ENCODE results near the gene BTNL3. TPM values are rescaled to one million over a fixed set of nuclear protein-coding genes. Genes with fewer than 3 reads are reported as not detected.

Gene BTNL3
- total RNA-seq, 1 donor from 2014 or later = not detected

DNA sequence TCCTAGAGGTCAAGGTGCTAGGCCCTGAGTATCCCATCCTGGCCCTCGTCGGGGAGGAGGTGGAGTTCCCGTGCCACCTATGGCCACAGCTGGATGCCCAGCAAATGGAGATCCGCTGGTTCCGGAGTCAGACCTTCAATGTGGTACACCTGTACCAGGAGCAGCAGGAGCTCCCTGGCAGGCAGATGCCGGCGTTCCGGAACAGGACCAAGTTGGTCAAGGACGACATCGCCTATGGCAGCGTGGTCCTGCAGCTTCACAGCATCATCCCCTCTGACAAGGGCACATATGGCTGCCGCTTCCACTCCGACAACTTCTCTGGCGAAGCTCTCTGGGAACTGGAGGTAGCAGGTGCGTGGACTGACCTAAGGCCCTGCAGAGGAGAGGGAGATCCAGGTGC is 59.3 kb downstream of the BTNL3 start:
- DNase-seq = no peak

DNA sequence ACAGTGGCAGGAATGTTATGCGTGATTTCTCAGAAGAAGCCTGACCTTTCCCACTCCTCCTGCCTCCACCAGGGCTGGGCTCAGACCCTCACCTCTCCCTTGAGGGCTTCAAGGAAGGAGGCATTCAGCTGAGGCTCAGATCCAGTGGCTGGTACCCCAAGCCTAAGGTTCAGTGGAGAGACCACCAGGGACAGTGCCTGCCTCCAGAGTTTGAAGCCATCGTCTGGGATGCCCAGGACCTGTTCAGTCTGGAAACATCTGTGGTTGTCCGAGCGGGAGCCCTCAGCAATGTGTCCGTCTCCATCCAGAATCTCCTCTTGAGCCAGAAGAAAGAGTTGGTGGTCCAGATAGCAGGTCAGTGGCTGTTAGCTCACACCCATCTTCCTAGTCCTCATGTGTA is 61.4 kb downstream of the BTNL3 start:
- no peak for DNase-seq

DNA sequence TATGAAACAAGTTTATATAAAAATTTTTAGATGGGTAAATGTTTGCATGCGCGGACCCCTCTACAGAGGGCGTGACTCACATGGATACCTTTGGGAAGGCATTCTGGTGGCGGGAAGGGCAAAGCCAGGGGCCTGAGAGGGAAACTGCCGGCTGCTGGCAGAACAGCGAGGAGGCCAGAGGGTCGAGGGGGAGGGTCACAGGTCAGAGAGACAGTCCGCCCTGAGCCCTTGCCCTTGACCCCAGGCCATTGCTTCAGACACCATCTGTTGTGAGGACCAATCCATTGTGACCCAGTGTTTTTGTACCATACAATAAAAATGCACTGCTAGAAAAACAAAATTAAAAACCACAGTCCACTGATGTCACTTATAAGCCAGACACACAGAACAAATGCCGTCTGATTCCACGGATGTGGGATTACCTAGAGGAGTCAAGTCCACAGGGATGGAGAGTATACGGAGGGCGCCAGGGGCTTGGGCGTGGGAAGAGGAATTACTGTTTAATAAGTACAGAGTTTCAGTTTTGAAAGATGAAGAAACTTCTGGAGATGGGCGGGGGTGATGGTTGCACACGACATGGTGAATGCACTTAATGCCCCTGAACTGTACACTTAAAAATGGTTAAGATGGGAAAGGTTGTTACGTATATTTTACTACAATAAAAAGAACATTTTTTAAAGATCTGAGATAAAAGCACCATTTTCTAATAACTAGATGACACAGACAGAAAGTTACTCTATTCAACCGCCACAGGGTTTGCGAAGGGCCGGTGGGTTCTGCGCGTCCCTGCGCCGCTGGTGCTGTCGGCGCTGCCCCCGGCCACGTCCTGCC is 63.4 kb downstream of the BTNL3 start:
- no peak for DNase-seq

DNA sequence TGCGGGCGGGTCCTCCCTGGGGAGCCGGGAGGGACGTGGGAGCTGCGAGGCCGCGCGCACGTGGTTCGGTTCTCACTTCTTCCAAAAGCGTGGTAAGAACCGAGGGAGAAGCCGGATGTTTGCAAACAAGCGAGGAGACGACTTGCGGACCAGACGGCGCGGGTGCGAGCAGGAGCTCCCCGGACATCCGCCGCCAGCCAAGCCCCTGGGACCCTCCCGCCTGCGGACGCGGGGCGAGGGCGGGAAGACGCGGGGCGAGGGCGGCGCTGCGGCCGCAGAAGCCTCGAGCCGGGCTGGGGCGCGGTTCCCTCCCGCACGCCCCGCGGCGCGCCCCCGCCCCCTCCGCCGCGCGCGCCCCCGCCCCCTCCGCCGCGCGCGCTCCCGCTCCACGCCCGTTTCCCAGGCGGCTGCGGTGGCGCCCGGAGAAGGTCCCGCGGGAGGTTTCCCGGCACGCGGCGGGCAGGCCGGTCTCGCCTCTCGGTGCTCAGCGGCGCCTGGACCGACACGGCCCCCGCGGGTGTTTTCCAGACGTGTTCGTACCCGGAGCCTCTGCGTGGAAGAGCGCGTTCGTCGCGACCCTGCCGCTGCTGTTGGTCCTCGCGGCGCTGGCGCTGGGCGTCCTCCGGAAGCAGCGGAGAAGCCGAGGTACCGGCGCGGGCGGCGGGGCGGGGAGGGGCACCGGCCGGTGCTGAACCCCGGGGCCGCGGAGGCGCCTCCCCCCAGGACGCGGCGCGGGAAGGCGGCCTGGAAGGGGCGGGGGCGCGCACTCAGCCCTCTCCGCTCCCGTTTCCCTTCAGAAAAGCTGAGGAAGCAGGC is 64.2 kb downstream of the BTNL3 start:
- no peak for DNase-seq

DNA sequence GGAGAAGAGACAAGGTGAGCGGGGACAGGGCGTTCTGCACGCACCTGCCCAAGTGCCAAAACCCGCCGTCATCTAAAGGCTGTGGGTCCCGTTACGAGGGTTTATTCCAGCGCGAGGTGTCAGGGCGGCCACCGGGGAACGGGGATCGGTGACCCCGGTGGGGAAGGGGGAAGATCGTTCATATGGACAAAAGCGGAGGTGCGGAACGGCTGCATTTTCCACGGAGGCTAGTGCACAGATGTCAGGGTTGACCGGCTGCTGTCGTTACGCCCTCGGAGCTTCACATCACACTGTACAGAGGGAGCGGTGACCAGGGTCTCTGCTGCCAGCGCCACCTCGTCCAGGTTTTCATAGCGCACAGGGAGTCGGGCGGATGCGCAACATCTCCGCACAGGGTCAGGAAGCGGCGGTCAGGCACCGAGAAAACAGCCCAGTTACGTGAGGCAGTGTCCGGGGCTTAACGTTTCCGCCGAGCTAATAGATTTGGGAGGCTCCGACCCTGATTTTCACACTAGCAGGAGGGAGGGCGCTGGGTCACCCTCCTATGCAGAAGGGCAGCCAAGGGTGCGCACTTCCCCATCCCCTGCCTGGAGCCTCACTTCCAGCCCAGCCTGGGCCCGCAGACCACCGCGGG is 65.0 kb downstream of the BTNL3 start:
- no peak for DNase-seq

DNA sequence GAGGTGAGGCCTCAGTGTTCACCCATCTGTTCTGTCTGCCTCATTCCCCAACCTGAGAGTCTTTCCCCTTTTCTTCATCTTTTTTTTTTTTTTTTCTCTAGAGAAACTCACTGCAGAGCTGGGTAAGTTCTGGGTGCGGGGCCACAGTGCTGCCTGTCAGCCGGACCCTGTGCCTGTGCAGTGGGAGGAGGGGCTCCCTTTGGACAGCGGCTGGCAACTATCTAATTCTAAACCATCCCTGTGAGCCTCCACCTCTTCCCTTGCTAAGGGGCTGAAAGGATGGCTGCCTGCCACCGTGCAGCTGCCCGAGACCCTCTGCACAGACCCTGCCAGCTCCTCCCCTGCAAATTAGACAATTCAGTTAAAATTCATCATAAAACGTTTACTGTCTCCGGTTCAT is 65.5 kb downstream of the BTNL3 start:
- DNase-seq = no peak

DNA sequence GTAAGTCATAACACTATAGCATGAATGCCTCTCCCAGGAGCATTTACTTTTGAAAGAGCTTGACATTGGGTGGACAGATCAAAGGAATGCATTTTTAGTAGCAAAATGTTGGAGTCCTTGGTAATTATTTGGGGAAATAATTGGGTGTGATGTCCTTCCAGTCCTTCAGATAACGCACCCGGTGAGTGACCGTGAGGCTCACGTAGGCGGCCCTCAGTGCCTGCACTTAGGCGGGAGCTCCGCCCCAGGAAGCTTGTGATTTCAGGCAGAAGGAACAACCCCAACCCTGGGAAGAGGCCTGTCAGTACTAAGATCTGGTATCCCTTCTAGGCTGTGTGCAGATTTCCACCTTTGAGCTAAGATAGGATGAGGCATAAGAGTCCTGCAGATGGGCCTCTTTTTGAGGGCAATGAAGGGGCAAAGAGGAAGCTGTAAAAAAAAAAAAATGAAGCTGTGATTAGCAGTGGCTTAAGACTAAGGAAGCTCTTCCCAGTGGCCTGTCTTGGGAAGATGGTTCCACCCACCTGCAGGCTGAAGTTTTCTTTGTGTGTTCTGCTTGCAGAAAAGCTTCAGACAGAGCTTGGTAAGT is 66.3 kb downstream of the BTNL3 start:
- DNase-seq = no peak

Small RNA genes lying within 50 kb of the gene (small RNA-seq; reads per million reads assigned to genes)
- gene MIR8089 (ENCODE audit: low replicate concordance) (not detected), gene RNU6-1036P (ENCODE audit: low replicate concordance) (not detected), gene RPS29P12 (ENCODE audit: low replicate concordance) (not detected)

Other genes with a start within 250 kb of the BTNL3 start
- gene OR2Y1, start 248.8 kb upstream of the BTNL3 start, total RNA-seq = not detected
- gene MGAT1, start 186.0 kb upstream of the BTNL3 start, total RNA-seq = 54.4 TPM
- gene ZFP62, start 127.6 kb upstream of the BTNL3 start, total RNA-seq = 28.4 TPM
- gene BTNL8, start 89.7 kb upstream of the BTNL3 start, total RNA-seq = 0.49 TPM
- 19.6 TPM for gene BTNL9, start 51.4 kb downstream of the BTNL3 start, total RNA-seq
- not detected for gene OR2V1, start 142.3 kb downstream of the BTNL3 start, total RNA-seq
- gene OR2V2, start 158.7 kb downstream of the BTNL3 start, total RNA-seq = under 0.01 TPM
- gene TRIM7, start 216.3 kb downstream of the BTNL3 start, total RNA-seq = 2.3 TPM
- gene TRIM41, start 234.4 kb downstream of the BTNL3 start, total RNA-seq = 7.8 TPM

Data from skin of body (tissue), 3 donors.